Measurements from ENCODE around the gene PDE4B.

Gene PDE4B

DNA sequence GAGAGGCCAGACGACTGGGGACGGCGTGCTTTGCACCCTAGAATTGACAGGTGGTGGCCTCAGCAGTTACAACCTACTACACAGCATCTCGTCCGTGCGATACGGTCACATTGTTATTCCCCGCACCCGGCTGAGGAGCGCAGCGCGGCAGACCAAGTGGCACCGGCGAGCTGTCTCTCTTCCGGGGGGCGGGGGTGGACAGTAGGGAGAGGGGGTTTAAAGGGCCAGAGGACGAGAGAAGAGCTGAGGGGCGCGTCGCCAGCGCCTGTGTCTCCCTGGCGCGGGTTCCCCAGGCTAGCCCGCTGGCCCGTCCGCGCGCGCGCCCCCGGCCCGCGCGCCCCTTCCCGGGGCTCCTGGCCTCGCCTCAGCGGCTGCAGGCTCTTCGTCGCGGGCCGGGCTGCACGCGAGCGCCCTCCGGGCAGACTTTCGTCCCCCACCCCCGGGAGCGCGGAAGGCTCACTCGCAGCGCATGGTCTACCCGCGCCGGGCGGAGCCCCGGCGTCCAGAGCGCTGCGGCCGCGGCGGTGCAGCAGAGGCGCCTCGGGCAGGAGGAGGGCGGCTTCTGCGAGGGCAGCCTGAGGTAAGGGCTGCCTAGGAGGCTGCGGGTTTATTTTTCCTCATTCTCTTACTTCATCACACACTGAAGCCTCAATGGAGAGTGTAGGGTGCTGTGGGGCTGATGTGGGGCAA, at the start of gene PDE4B:
Gene PDE4B (plus strand): TSS at position 227 of the 690 bp plus-strand sequence.
- DNase-seq, result no peak

DNA sequence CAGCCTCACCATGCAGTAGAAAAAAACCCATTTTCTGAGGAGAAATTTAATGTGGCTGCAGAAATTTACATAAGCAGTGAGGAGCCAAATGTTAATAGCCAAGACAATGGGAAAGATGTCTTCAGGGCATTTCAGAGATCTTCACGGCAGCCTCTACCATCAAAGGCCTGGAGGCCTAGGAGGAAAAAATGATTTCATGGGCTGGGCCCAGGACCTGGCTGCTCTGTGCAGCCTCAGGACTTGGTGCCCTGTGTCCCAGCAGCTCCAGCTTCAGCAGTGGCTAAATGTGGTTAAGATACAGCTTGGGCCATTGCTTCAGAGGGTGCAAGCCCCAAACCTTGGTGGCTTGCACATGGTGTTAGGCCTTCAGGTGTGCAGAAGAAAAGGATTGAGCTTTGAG, 48.0 kb upstream of the PDE4B start:
- no peak for DNase-seq

DNA sequence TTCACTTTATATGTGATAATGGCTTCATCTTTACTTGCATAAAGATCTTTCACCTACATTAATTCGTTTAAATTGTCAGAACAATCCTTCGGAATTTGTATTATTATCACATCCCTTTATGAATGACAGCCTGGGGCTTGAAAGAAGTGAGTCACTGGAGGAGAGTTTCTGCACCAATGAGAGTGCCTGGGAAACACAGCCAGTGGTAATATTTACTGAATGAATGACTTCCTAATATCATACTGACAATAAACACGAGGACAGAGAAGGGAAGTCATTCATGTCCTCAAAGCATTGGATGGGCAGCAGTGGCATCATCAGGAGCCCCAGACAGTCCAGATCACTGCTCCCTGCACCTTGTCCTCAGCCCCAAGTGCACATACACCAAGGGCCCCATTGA, 40.7 kb upstream of the PDE4B start:
- no peak for DNase-seq

DNA sequence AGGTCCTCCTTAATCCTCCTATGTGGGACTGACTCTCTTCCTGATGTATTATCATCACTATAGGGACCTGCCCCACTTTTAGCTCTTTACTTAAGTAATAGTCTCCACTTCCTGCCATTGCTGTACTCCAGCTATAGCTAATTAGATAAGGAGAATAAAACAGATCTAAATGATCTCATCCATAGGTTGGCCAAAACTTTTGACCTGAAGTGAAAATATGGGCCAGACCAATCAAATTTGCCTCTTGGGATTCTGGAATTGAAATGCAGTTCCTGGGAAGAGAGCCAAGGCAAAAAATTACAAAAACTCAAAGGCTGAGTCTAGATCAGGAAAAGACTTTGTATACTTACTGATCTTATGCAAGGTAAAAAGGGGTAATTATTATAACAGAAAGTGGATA, 36.1 kb upstream of the PDE4B start:
- no peak for DNase-seq

DNA sequence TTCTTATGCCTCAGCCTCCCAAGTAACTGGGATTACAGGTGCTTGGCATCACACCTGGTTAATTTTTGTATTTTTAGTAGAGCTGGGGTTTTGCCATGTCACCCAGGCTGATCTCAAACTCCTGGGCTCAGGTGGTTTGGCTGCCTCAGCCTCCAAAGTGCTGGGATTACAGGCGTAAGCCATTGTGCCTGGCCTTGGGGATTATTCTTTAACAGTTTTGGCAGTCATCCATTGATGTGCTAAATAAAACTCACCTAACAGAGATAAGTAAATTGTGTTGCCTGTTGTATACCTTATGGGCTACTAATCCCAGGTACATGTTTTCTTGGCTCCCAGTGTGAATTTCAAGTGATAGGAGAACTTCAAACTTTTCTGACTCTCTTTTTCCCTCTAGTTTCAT, 35.2 kb upstream of the PDE4B start:
- no peak for DNase-seq

DNA sequence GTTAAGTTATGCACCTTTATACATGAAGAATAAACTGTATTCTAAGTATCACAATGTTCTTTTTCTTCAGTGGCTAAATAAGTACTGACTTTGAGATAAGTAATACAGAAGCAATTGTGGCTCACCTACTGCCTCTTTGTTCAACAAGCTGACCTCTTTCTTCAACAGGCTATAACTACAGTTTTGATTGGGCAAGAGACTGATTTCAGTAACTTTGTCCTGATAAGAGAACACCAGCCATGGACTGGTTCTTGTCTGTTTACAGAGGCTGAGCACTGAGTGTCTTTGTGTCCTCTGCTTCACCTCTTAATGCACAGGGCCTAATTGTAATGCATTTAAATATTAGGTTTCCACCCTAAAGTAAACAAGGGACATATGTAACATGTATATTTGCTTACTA, 34.6 kb upstream of the PDE4B start:
- DNase-seq, result no peak

DNA sequence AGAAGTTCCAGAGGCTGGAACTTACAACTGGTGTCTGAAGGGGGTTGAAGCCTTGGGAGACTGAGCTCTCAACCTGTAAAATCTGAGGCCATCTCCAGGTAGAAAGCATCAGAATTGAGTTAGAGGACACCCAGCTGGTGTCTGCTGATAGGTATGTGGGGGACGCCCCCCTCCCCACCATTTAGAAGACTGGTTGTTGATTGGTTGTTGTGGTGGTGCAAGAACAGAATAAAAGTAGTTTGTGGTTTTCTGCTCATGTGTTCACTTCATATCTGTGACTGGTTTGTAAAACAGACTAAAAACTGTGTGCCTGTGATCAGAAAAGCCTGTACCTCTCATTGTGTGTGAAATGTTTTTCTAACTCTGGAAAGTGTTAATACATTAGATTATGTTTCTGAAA, 33.2 kb upstream of the PDE4B start:
- DNase-seq, result no peak

DNA sequence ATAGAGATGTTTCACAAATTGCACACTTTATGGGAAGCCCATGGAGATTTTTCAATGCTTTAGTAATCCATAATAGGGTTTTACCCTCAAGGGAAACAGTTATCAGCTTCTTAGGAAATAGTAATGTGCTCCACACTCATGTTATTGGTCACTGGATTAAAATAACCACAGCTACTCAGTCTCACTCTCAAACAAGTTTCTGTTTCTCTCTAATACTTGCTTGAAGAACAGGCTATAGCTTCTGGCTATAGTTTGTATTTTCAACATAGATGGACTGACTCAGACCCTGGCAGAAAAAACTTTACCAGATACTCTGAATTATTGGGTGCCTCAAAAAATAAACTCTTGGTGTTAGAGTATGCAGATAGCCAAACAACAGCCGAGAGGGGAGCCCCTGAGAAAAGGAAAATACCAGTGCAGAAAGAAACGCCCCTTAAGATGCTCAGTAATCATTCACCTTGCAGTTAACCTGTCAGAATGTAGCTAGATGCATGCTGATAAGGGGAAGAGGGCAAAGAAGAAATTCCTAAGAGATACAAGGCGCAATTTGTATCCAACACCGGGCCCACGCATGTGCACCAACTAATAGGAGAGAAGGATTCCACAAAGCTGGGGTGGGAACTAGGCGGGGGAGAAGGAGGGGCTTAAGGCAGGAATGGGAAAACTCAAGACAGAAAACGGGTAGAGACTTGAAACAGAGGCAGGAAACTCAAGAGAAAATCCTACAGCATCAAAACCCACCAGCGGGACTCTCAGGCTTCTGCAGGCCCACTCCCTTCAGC, 30.4 kb upstream of the PDE4B start:
- no peak for DNase-seq

DNA sequence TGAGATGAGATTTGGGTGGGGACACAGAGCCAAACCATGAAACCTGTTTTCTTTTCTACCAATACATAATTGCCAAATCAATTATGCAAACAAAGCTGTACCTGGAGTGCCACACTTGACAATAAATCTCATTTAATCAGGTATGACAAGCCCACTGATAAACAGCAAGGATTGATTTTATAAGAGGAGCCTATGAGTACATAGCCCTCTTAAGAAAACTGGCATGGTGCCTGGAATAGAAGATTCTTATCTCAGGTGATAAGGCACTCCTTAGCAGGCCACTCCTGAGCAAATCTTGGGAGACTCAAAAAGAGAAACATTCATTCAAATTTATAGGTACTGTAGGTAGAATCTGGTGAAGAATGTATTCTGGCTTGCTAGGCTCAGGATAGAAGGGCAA, 28.6 kb upstream of the PDE4B start:
- no peak for DNase-seq

DNA sequence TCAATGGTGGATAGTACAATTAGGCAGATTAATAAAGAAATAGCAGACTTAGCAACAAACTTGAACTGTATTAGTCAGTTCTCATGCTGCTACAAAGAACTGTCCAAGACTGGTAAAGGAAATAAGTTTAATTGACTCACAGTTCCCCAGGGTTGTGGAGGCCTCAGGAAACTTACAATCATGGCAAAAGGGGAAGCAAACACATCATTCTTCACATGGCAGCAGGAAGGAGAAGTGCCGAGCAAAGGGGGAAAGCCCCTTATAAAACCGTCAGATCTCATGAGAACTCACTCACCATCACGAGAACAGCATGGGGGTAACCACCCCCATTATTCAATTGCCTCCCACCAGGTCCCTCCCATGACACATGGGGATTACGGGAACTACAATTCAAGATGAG, 27.1 kb upstream of the PDE4B start:
- DNase-seq, result no peak

DNA sequence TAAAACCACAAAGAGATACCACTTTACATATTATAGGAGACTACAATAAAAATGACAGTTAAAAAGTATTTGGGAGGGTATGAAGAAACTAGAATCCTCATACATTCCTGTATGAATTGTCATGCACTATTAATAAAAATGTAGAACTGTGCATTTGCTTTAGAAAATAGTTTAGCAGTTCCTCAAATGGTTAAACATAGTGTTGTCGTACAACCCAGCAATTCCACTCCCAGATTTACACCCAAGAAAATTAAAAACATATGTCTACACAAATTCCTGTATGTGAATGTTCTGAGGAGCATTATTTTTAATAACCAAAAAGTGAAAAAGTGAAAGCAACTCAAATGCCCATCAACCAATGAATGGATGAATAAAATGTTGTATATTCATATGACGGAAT, 23.1 kb upstream of the PDE4B start:
- DNase-seq, result no peak

DNA sequence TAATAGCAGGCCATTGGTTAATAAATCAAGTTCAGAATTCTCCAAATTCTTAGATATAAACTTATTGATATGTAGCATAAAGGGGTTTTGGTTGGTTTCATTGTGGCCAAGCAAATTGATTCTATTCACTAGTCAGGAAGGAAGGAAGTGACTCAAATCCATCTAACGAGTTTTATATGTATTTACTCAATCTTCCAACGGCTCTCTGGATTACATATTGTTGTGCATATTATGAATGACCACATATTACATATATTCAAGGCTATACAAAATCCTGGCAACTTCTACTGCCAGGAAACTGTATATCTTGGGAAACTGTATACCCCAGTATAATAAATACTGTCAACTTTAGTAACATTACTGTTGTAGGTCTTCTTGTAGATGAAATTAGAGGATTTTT, 20.1 kb upstream of the PDE4B start:
- no peak for DNase-seq

DNA sequence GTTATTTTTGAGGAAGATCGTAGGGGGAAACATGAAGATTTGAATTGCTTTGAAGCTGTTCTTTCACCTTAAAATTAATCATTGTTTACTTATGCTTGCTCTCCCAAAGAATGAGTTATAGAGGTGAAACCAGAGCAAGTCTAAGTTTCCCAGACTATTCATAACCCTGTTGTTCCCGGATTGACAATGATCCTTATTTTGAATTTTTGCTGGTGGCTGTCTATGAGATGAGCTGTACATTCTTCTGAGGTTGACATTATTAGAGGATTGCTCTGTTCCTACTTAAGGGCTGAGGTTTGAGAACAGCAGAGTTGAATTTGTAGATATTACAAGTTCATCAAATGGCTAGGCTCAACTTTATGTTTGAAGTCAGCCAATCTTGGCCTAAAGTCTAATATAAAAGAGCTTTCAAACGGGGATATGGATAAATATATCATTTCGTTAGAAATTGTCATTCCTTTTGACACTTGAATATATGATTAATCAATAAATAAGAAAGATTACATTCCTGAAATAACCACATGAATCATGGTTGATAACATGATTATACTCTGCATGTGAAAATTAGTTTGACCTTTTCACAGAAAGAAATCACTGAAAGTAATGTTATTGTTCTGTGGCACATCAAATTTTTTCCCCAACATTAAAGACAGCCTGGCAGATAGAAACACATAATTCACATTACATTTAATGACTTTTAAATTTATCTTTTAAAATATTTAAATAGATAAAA, 19.1 kb upstream of the PDE4B start:
- DNase-seq, result no peak

DNA sequence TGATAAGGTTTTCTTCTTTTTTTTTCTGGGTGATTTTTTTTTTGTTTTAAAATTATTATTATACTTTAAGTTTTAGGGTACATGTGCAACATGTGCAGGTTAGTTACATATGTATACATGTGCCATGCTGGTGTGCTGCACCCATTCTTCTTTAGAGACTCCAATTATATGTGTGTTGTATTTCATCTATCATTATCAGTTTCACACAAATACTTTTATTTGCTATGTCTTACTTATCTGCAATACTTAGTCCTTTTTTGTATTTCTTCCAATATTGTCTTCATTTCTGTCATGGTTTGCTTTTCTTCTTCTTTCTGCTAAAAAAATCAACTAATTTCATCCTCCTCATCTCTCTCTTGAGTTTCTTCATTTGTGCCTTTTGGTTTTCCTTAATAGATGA, 3.9 kb upstream of the PDE4B start:
- no peak for DNase-seq

DNA sequence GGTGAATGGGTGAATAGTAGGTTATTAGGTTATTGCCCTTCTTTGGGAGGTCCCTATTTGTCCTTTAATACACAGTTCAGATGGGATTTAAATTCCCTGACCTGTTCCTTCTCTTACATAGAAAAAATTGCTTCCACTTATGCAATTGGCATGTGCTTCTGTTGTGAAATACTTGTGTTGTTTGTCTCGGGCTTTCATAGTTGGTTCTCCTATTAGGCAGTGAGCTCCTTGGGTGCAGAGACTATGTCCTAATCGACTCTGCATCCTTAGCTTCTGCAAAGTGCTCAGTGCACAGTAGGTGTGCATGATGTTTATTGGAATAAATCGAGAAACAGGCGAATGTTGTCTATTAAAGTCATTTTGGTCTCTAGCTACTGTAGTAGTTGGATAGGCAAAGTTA, 1.3 kb upstream of the PDE4B start:
- no peak for DNase-seq

DNA sequence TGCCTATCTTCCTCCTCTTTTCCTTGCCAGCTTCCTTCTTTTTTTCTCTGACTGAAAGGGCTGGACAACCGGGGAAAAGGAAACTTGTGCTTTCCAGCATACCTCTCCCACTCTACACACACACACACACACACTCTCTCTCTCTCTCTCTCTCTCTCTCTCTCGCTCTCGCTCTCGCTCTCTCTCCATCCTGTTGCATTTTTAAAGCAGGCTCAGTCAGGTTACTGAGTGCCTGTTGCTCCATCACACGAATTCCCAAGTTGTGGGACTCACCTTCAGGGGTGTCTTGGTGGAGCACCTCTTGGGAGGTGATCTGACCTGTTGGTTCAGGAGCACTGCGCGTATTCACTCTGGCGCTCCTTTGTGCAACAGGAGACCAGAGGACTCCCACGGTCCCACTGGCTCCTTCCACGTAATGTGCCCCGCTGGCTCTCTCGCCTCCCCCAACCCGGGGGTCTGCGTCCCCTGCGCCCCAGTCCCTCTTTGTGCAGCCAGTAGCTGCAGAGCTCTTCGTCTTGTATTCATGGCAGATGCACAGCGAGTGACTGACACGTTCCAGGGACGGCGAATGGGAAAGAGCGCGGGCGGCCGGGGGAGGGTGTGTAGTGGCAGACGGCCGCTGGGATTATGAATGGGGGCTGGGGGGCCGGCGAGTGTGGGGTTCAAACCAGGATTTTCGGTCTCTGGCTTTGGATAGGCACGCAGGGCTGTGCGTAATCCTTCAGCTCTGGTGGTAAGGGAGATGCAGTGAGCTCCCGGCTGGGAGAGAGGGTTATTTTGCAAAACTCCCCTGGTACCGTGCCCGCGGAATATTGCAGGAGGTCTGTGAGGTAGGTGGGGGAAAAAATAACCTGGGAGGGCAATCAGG, 660 bp upstream of the PDE4B start:
- no peak for DNase-seq

DNA sequence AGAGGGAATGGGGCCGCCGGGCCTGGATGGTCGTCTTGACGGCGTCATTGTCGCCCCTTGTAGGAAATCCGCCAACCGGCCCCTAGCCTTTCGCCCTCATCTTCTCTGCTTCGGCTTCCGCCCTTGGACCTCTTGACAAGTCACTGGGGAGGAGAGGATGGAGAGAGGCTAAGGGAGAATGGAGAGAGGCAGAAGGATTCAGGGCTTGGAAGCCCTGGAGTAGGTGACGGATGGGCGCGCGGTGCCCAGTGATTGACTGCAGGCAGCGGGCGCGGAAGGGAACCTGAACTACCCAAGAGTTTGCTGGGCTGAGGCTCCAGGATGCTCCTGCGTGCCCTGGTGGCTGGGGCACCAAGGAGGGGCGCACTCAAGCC, 651 bp downstream of the PDE4B start:
- no peak for DNase-seq

DNA sequence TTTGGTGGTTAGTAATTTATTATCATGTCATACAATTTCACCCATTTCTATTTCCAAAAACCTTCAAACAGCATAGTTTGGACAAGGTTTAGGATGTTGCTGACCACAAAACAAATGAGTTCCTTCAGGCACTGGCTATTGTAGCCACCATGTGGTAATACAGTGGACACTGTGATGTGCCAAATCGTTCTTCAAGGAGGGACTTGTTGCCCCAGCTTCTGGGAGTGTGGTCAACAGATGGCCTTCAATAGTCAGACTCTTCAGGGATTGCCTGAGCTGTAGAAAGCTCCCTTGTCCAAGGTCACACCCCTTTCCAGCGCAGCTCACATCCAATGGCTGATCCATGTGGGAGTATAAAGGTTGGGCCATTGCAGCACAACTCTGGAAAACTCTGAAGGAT, 2.6 kb downstream of the PDE4B start:
- no peak for DNase-seq

DNA sequence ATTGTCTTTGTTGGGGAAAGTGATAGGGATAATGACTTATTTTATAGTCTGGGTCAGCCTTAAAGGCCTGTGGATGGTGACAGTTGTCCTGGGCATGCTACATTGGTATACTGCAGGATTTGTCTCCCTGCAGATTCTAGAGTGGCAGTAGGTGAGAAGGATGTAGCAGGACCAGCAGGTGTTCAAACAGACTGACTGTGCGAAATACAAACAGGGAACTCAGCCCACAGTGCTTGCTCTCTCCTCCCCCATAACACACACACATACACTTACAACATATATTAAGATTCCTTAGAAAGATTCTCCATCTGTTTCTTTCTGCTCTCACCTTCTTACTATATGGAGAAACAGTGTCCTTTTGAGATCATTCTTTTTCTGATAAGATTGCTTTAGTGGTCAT, 6.9 kb downstream of the PDE4B start:
- no peak for DNase-seq

DNA sequence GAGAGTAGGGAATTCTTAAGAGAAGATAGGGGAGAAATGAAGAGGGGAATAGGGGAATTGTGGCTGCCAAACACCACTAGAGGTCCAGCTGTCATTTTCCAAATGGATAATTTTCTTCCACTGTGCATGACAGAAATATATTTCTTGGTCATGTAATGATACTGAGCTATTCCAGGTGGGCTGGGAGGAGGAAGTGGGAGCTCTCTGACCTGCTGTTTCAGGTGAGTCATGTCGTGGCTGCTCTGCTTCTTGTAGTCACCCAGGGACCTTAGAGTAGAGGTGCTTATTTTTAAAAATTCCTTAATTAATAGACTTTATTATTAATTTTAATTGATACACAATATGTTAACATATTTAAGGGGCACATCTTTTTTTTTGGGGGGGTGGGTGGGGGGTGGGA, 11.9 kb downstream of the PDE4B start:
- no peak for DNase-seq

DNA sequence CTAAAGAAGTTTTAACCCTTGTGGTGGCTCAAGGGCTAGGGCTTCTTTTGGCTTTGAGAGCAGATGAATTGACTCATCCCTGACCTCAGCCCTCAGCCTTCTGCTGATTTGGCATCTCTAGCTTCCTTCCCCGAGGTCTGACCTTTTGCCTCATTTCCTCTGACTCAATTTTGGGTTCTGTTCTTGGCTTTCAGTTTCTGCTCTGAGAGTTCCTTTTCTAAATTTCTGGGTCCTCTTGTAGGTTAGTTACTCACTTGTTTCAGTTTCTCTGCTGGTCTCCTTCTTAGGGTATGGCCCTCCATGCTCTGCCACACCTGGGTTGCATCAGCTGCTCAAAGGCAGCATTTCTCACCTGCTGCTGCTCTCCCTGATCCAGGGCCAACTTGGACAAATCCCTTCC, 19.4 kb downstream of the PDE4B start:
- peak; percentile 43 to 65 for DNase-seq

DNA sequence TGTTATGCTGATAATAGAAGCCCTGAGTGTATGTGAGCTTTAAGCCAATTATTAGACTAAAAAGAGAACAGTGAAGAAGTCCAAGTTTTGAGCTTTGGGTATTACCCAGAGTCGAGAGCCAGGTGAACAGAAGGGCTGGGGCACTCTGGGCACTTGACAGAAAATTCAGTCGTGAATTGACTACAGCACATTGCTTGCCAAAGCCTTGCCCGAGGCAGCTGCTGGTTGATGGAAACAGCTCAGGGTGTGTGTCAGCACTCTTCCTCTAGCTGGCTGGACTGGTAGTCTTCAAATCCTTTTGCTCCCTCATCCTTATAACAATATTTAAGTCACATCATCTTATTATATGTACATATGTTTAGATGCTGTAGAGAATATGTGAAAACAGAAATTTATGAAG, 21.3 kb downstream of the PDE4B start:
- no peak for DNase-seq

DNA sequence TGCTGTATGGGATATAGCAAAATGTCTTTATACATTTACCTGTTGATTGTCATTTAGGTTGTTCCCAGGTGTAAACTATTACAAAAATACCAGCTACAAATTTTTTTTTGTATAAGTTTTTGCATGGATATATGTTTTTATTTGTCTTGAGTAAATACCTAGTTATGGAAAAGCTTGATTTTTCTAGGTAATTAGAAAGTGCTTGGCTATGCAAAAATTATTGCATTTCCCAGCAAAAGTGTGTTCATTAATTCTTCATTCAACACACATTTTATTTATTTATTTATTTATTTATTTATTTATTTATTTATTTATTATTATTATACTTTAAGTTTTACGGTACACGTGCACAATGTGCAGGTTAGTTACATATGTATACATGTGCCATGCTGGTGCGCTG, 22.1 kb downstream of the PDE4B start:
- DNase-seq, result no peak
